ENCODE data around the gene CYTL1.
"Not testable (repeated sequence)": the region's sequence is repeated elsewhere in the genome, so short reads cannot be mapped to it uniquely, and the experiment has no call there.

Gene CYTL1

GRCh38 chr4:5019274-5019673 is at the start of gene CYTL1:
TSS of gene CYTL1 (minus strand) at chr4:5019458. CDS start at chr4:5019445, 13 bp downstream.
- DNase-seq (ENCODE audit: low spot score), result no peak

GRCh38 chr4:5067908-5068307 is 48.6 kb upstream of the CYTL1 start:
- DNase-seq (ENCODE audit: low spot score), result no peak

GRCh38 chr4:5066968-5067367 is 47.7 kb upstream of the CYTL1 start:
- not testable (repeated sequence) for DNase-seq (ENCODE audit: low spot score)

- DNase-seq (ENCODE audit: low spot score), result no peak
Measured at GRCh38 chr4:5066101-5066500, 46.8 kb upstream of the CYTL1 start.

- DNase-seq (ENCODE audit: low spot score), result no peak
Measured at GRCh38 chr4:5055411-5055810, 36.2 kb upstream of the CYTL1 start.

- DNase-seq (ENCODE audit: low spot score), result no peak
Measured at GRCh38 chr4:5054532-5054931, 35.3 kb upstream of the CYTL1 start.

GRCh38 chr4:5052726-5053425 is 33.6 kb upstream of the CYTL1 start:
- DNase-seq (ENCODE audit: low spot score), result no peak

- peak; percentile 46 for DNase-seq (ENCODE audit: low spot score)
Measured at GRCh38 chr4:5052204-5052702, 33.0 kb upstream of the CYTL1 start.

GRCh38 chr4:5051278-5052203 is 32.3 kb upstream of the CYTL1 start, which contains the start of gene STK32B:
TSS of gene STK32B (plus strand) at chr4:5051480.
- peak; percentile 90 for DNase-seq (ENCODE audit: low spot score)

GRCh38 chr4:5050520-5051277 is 31.4 kb upstream of the CYTL1 start:
- peak; percentile 89 for DNase-seq (ENCODE audit: low spot score)

GRCh38 chr4:5048721-5049120 is 29.5 kb upstream of the CYTL1 start:
- DNase-seq (ENCODE audit: low spot score), result no peak

- DNase-seq (ENCODE audit: low spot score), result peak; percentile 54
Measured at GRCh38 chr4:5045097-5045496, 25.8 kb upstream of the CYTL1 start.

GRCh38 chr4:5044341-5044740 is 25.1 kb upstream of the CYTL1 start:
- no peak for DNase-seq (ENCODE audit: low spot score)

GRCh38 chr4:5043579-5043978 is 24.3 kb upstream of the CYTL1 start:
- no peak for DNase-seq (ENCODE audit: low spot score)

- no peak for DNase-seq (ENCODE audit: low spot score)
Measured at GRCh38 chr4:5041699-5042098, 22.4 kb upstream of the CYTL1 start.

- DNase-seq (ENCODE audit: low spot score), result no peak
Measured at GRCh38 chr4:5040856-5041620, 21.8 kb upstream of the CYTL1 start.

- DNase-seq (ENCODE audit: low spot score), result no peak
Measured at GRCh38 chr4:5039800-5040199, 20.5 kb upstream of the CYTL1 start.

- DNase-seq (ENCODE audit: low spot score), result peak; percentile 81
Measured at GRCh38 chr4:5037553-5038551, 18.6 kb upstream of the CYTL1 start.

- DNase-seq (ENCODE audit: low spot score), result peak; percentile 42
Measured at GRCh38 chr4:5036239-5036638, 17.0 kb upstream of the CYTL1 start.

GRCh38 chr4:5034206-5034605 is 14.9 kb upstream of the CYTL1 start:
- no peak for DNase-seq (ENCODE audit: low spot score)
